ENCODE results near the gene SHD.
"Not testable (repeated sequence)": the region's sequence is repeated elsewhere in the genome, so short reads cannot be mapped to it uniquely, and the experiment has no call there.

- not testable (repeated sequence) for TF ChIP-seq CTCF, POLR2A (IDR thresholded peaks at IDR 0.05)
These were observed 33.1 kb upstream of the SHD start for GRCh38 chr19:4245938-4246337.

Measured in uterus (tissue), 2 donors.